Coronary artery (tissue), 2 donors: ENCODE data around the gene FXYD3.

ENCODE experiments used
- DNase-seq: peaks from one replicate; pipeline ENCODE4 v3.0.0-alpha.2; 2017; ENCODE audit warnings: low spot score
- H3K27ac ChIP-seq, 2 donors: fragments of 200-600 bp; sonication (generic); one replicate each; pipeline ENCODE4 v1.5.1; 2016 to 2019
- H3K4me3 ChIP-seq: fragments of 200-600 bp; sonication (generic); 2 replicates; pipeline ENCODE4 v1.5.1; 2016; ENCODE audit warnings: mild to moderate bottlenecking, moderate library complexity
- TF ChIP-seq, protein P1 (sequence below): fragments of 200-600 bp; sonication (generic); IDR thresholded peaks from one replicate; pipeline ENCODE4 v1.5.1; 2019; ENCODE audit warnings: antibody characterized with exemption

FXYD3 gene

DNA sequence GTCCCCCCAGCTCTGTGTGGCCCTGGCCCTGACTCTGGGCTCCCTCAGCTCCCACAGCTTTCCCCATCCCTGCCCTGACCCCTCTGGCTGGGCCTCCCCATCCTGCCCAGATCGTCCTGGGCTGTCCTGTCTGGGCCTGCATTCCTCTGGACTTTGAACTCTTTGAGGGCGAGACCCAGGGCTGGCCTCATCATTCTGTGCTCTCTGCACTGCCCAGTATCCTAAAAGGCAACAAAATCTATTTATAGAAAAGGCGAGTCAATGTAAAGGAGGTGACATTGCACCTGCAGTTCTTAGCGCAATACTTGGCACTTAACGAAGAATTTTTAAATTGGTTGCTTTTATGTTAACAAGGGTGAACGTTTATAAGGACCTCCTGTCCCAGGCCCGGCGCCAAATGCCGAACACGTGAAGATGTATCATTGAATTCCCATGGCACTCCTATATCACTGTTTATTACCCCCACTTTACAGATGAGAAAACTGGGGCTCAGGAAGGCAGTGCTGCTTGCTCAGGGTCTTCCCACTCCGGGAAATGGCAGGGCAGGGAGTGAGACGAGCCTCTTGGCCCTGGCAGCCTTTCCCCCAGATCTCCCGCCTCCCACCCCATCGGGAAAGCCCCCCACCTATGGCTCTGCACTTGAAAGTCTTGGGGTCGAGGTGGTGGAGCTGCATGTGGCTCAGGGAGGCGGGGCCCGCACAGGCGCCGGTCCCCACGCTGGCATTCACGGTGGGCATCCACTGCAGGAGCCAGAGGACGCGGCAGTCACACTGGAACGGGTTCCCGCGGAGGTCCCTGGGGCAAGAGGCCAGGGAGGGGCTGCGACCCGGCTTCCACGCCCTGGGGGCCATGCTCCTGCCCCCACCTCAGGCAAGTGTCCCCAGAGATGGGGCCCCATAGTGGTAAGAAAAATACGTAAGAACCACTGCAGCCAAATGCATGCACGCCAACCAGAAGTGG lies 15.4 kb downstream of the FXYD3 start:
- no peak for DNase-seq
- TF ChIP-seq, protein P1, sequence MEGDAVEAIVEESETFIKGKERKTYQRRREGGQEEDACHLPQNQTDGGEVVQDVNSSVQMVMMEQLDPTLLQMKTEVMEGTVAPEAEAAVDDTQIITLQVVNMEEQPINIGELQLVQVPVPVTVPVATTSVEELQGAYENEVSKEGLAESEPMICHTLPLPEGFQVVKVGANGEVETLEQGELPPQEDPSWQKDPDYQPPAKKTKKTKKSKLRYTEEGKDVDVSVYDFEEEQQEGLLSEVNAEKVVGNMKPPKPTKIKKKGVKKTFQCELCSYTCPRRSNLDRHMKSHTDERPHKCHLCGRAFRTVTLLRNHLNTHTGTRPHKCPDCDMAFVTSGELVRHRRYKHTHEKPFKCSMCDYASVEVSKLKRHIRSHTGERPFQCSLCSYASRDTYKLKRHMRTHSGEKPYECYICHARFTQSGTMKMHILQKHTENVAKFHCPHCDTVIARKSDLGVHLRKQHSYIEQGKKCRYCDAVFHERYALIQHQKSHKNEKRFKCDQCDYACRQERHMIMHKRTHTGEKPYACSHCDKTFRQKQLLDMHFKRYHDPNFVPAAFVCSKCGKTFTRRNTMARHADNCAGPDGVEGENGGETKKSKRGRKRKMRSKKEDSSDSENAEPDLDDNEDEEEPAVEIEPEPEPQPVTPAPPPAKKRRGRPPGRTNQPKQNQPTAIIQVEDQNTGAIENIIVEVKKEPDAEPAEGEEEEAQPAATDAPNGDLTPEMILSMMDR = no peak
- Histone ChIP-seq H3K27ac (peak overlapping the region in 1 of 2 donors; percentile 37), H3K4me3 (no peak overlapping the region)

DNA sequence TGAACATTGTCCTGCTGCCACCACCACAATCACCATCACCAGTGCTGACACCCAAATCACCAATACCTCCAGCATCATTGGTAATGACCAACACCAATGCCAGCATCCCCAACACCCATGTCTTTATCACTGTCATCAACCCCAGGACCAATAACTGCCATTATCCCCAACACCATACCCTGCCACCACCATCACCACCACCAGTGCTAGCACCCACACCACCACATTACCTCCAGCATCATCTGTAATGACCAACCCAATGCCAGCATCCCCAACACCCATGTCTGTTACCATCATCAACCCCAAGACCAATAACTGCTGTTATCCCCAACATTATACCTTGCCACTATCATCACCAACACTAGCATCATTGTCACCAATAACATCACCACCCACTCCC lies 16.6 kb downstream of the FXYD3 start:
- Histone ChIP-seq H3K27ac (peak overlapping the region in 1 of 2 donors; percentile 3), H3K4me3 (peak overlapping the region; percentile 38)
- TF ChIP-seq, protein P1 = no peak
- DNase-seq = no peak

DNA sequence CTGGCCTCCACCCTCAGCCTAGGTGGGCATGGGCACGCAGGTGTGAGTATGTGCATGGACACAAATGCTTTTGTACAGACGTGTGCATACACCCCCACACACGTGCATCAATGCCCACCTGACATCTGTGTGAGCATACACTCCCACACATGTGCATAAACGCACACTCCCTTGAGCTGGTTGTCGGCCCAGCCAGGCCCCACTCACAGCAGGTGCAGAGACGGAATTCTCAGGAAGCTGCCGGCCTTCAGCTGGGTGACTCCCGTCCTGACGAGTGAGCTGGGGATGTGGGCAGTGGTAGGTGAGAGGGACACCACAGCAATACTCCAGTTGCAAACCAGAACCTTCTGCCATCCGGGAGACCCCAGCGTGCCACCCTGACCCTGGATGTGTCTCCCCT lies 18.2 kb downstream of the FXYD3 start:
- no peak for DNase-seq
- peak overlapping the region; percentile 82 to 99 for H3K27ac ChIP-seq
- H3K4me3 ChIP-seq = peak overlapping the region; percentile 79
- TF ChIP-seq, protein P1 = no peak

DNA sequence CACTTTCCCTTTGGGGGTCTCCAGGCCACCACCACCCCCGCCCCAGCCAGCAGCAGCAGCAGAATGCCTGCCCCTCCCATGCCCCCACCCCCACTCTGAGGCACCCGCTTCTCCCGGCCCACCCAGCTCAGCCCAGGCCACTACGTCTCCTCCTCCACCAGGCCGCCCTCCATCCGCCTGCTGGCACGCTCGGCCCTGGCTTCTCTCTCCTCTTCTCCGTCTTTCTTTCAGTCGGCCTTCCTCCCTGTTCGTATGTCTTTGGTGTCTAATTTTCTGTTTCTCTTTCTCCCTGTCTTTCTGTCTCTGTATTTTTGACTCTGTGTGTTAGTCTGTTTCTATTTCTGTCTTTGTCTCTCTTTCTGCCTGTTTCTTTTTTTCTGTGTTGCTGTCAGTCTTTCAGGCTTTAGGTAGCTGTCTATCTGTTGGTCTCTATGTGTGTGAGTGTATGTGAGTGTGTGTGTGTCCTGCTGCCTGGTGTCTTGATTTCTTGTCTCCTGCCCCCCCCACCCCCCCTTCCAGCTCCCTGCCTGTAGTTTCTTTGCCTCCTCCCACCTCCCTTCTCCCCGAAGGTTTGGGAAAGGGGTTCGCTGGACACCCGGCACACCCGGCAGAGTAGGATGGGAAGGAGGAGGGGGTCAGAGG lies 19.1 kb downstream of the FXYD3 start, which contains the start of gene LGI4:
LGI4 (minus strand) TSS at position 459 of the 642 bp plus-strand sequence; CDS start at position 80, 379 bp downstream.
- peak within 1 kb of the TSS; percentile 79 for H3K4me3 ChIP-seq
- H3K27ac ChIP-seq = peak within 1 kb of the TSS; percentile 82 to 99
- TF ChIP-seq, protein P1 = no peak
- DNase-seq = no peak

- peak overlapping the region; percentile 79 for H3K4me3 ChIP-seq
- TF ChIP-seq, protein P1 = peak; percentile 94
- DNase-seq = no peak
- H3K27ac ChIP-seq = peak overlapping the region; percentile 82 to 99
Measured at GRCh38 chr19:35135389-35135909, 19.8 kb downstream of the FXYD3 start.

- Histone ChIP-seq H3K4me3 (no peak overlapping the region), H3K27ac (peak overlapping the region in 1 of 2 donors; percentile 99)
- TF ChIP-seq, protein P1 = no peak
- no peak for DNase-seq
Measured at GRCh38 chr19:35136231-35136630, 20.6 kb downstream of the FXYD3 start.
